KOPT-K1 (cell line): Measurements from ENCODE around the gene STK35.
A peak's percentile ranks its signal among the peaks of the same experiment; 100 is the strongest.

Experiments
- H3K27ac ChIP-seq: fragments of 200-600 bp; sonication (generic); 2 replicates; pipeline ENCODE4 v1.5.1; 2016; ENCODE audit warnings: antibody characterized with exemption, mild to moderate bottlenecking, low read depth, low read length; ENCODE audit not compliant: poor library complexity, severe bottlenecking
- H3K36me3 ChIP-seq: fragments of 200-600 bp; sonication (generic); 2 replicates; pipeline ENCODE4 v1.5.1; 2017; ENCODE audit warnings: antibody characterized with exemption, mild to moderate bottlenecking, low read length, moderate library complexity; ENCODE audit not compliant: insufficient read depth
- H3K9me3 ChIP-seq: fragments of 200-600 bp; sonication (generic); 2 replicates; pipeline ENCODE4 v1.5.1; 2017; ENCODE audit warnings: antibody characterized with exemption, low read length, mild to moderate bottlenecking; ENCODE audit not compliant: insufficient read depth, poor library complexity, severe bottlenecking

The STK35 gene

GRCh38 chr20:2101057-2101864 is at the start of gene STK35:
STK35 (plus strand) TSS chr20:2101827; CDS start chr20:2101882, 55 bp downstream.
- peak within 1 kb of the TSS; percentile 91 for H3K27ac ChIP-seq
- H3K9me3 ChIP-seq, result no peaks in the 10 kb centered on the region
- peaks cover 21% of the 10 kb centered on the region for H3K36me3 ChIP-seq

GRCh38 chr20:2051946-2052345 is 49.7 kb upstream of the STK35 start:
- no peaks in the 10 kb centered on the region for H3K9me3 ChIP-seq
- H3K27ac ChIP-seq, result no peak overlapping the region

GRCh38 chr20:2052741-2053140 is 48.9 kb upstream of the STK35 start:
- Histone ChIP-seq H3K36me3 (no peaks in the 10 kb centered on the region), H3K27ac (no peak overlapping the region), H3K9me3 (peaks cover under 1% of the 10 kb centered on the region)

More at GRCh38 chr20:2051946-2052345, 49.7 kb upstream of the STK35 start:
- no peaks in the 10 kb centered on the region for H3K36me3 ChIP-seq

- Histone ChIP-seq H3K36me3 (no peaks in the 10 kb centered on the region), H3K9me3 (peaks cover 9% of the 10 kb centered on the region), H3K27ac (no peak overlapping the region)
Observed at GRCh38 chr20:2053615-2054014, 48.0 kb upstream of the STK35 start.

GRCh38 chr20:2054911-2055310 is 46.7 kb upstream of the STK35 start:
- peaks cover 10% of the 10 kb centered on the region for H3K9me3 ChIP-seq
- H3K27ac ChIP-seq, result no peak overlapping the region
- H3K36me3 ChIP-seq, result no peaks in the 10 kb centered on the region

- no peak overlapping the region for H3K27ac ChIP-seq
- no peaks in the 10 kb centered on the region for H3K36me3 ChIP-seq
- H3K9me3 ChIP-seq, result peaks cover 10% of the 10 kb centered on the region
Observed at GRCh38 chr20:2059411-2059810, 42.2 kb upstream of the STK35 start.

GRCh38 chr20:2065099-2065498 is 36.5 kb upstream of the STK35 start:
- H3K9me3 ChIP-seq, result no peaks in the 10 kb centered on the region
- no peak overlapping the region for H3K27ac ChIP-seq
- H3K36me3 ChIP-seq, result no peaks in the 10 kb centered on the region

- Histone ChIP-seq H3K27ac (no peak overlapping the region), H3K36me3 (no peaks in the 10 kb centered on the region), H3K9me3 (no peaks in the 10 kb centered on the region)
Observed at GRCh38 chr20:2066461-2067122, 35.0 kb upstream of the STK35 start.

- peaks cover 6% of the 10 kb centered on the region for H3K9me3 ChIP-seq
- no peak overlapping the region for H3K27ac ChIP-seq
- no peaks in the 10 kb centered on the region for H3K36me3 ChIP-seq
Observed at GRCh38 chr20:2080532-2081224, 20.9 kb upstream of the STK35 start.

GRCh38 chr20:2084703-2085102 is 16.9 kb upstream of the STK35 start:
- Histone ChIP-seq H3K9me3 (peaks cover 1% of the 10 kb centered on the region), H3K36me3 (no peaks in the 10 kb centered on the region), H3K27ac (no peak overlapping the region)

- Histone ChIP-seq H3K9me3 (no peaks in the 10 kb centered on the region), H3K27ac (no peak overlapping the region), H3K36me3 (no peaks in the 10 kb centered on the region)
Observed at GRCh38 chr20:2086177-2086979, 15.2 kb upstream of the STK35 start.

- Histone ChIP-seq H3K36me3 (no peaks in the 10 kb centered on the region), H3K27ac (no peak overlapping the region), H3K9me3 (no peaks in the 10 kb centered on the region)
Observed at GRCh38 chr20:2086980-2087377, 14.6 kb upstream of the STK35 start.

- no peak overlapping the region for H3K27ac ChIP-seq
- H3K9me3 ChIP-seq, result no peaks in the 10 kb centered on the region
- no peaks in the 10 kb centered on the region for H3K36me3 ChIP-seq
Observed at GRCh38 chr20:2088891-2089290, 12.7 kb upstream of the STK35 start.

- no peaks in the 10 kb centered on the region for H3K9me3 ChIP-seq
- H3K27ac ChIP-seq, result no peak overlapping the region
- no peaks in the 10 kb centered on the region for H3K36me3 ChIP-seq
Observed at GRCh38 chr20:2089447-2089846, 12.2 kb upstream of the STK35 start.
